Gastrocnemius medialis (tissue), 4 donors: ENCODE data around the gene MT1H. TPM values are rescaled to one million over a fixed set of nuclear protein-coding genes. Genes with fewer than 3 reads are reported as not detected.

Experiments used
- ATAC-seq, 2 donors: fragments of 150-250 bp; one replicate each; pipeline ENCODE4 v1.9.1; 2016
- DNase-seq, 2 donors: peaks; one replicate each; pipeline ENCODE4 v3.0.0-alpha.2; 2019
- H3K27ac ChIP-seq, 4 donors: fragments of 200-600 bp; sonication (generic); 1 replicate in 1 of 4; 2 replicates in 3 of 4; pipeline ENCODE4 v1.5.1; 2016 to 2018; ENCODE audit warnings: mild to moderate bottlenecking in 2 of 4, moderate library complexity in 1 of 4
- H3K27me3 ChIP-seq, 3 donors: fragments of 200-600 bp; sonication (generic) in 2 of 3; 1 replicate in 1 of 3; 2 replicates in 2 of 3; pipeline versions ENCODE4 v1.5.1 to v1.6.0; 2016 to 2019; ENCODE audit warnings: mild to moderate bottlenecking in 1 of 3, moderate library complexity in 1 of 3
- H3K36me3 ChIP-seq, 2 donors: fragments of 200-600 bp; sonication (generic) in 1 of 2; one replicate each; pipeline ENCODE4 v1.5.1; 2017 to 2018
- H3K4me1 ChIP-seq, 2 donors: fragments of 200-600 bp; sonication (generic) in 1 of 2; one replicate each; pipeline ENCODE4 v1.5.1; 2016 to 2017; ENCODE audit warnings: mild to moderate bottlenecking in 2 of 2
- H3K4me3 ChIP-seq, 4 donors: fragments of 200-600 bp; sonication (generic) in 3 of 4; 1 replicate in 1 of 4; 2 replicates in 3 of 4; pipeline ENCODE4 v1.5.1; 2016 to 2019; ENCODE audit warnings: mild to moderate bottlenecking in 2 of 4
- H3K9me3 ChIP-seq, 3 donors: fragments of 200-600 bp; sonication (generic) in 2 of 3; 1 replicate in 1 of 3; 2 replicates in 2 of 3; pipeline ENCODE4 v1.5.1; 2016 to 2019
- CTCF ChIP-seq, 5 experiments: fragments of 450-650 bp in 3 of 5; fragments of 200-600 bp in 2 of 5; sonication (generic) in 2 of 5; IDR thresholded peaks in 4 of 5; conservative IDR thresholded peaks in 1 of 5; 1 replicate in 4 of 5; 2 replicates in 1 of 5; pipeline ENCODE4 v1.5.1; 2016 to 2019; ENCODE audit warnings: antibody characterized with exemption in 5 of 5, mild to moderate bottlenecking in 3 of 5, moderate library complexity in 3 of 5
- POLR2A ChIP-seq, 2 donors: fragments of 450-650 bp; IDR thresholded peaks; one replicate each; pipeline ENCODE4 v1.6.1; 2017; ENCODE audit warnings: antibody characterized with exemption in 2 of 2, mild to moderate bottlenecking in 2 of 2, moderate library complexity in 2 of 2
- in situ Hi-C, 4 donors: fragments of 200-750 bp; cut with MboI; loops; one replicate each; pipeline versions ENCODE4 v1.15.0 to v1.8.0; 2017; ENCODE audit warnings: low sequenced_read_pairs in 4 of 4
- intact Hi-C: fragments of 100-400 bp; cut with DNase I; formaldehyde crosslinking; loops from one replicate; pipeline ENCODE4 v1.15.1; 2023; ENCODE audit warnings: low total_unique reads
- total RNA-seq, 4 donors: library from RNA; depleted of rRNA; stranded (reverse); fragments of >200 nt; gene quantifications; one replicate each; pipeline versions ENCODE4 v1.1.0 to v1.2.3, GENCODE V29; 2016

The MT1H gene
- total RNA-seq, 4 donors from 2014 or later = not detected

GRCh38 chr16:56632156-56632847 lies 37.3 kb upstream of the MT1H start, which contains the start of gene MT1M:
Gene MT1M (plus strand): TSS chr16:56632659. CDS start chr16:56632732, 73 bp downstream.
- Histone ChIP-seq H3K4me1 (peaks cover 5 to 8% of the 10 kb centered on the region in 2 donors), H3K27ac (peak within 1 kb of the TSS; percentile 74 to 80 (median 76)), H3K27me3 (peaks cover 0 to 6% (median 0%) of the 10 kb centered on the region in 3 donors), H3K36me3 (no peaks in the 10 kb centered on the region), H3K9me3 (no peaks in the 10 kb centered on the region), H3K4me3 (peak within 1 kb of the TSS; percentile 55 to 61 (median 60))
- DNase-seq (peak in 1 of 2 donors; percentile 48), ATAC-seq (peak; percentile 51 to 58)
- no peak for TF ChIP-seq CTCF (IDR thresholded peaks at IDR 0.05 in 4 of 5, conservative IDR thresholded peaks at IDR 0.05 in 1 of 5)
- peak; percentile 52 to 65 for TF ChIP-seq POLR2A (IDR thresholded peaks at IDR 0.05)
- intact Hi-C loops = no loop called here
- in situ Hi-C loops = no loop called here

- Histone ChIP-seq H3K27ac (peak overlapping the region; percentile 74 to 80 (median 76)), H3K27me3 (peaks cover 0 to 6% (median under 1%) of the 10 kb centered on the region in 3 donors), H3K4me1 (peaks cover 3 to 8% of the 10 kb centered on the region in 2 donors), H3K4me3 (peak overlapping the region; percentile 55 to 61 (median 60)), H3K36me3 (no peaks in the 10 kb centered on the region), H3K9me3 (no peaks in the 10 kb centered on the region)
- intact Hi-C loops (no loop called here), in situ Hi-C loops (no loop called here)
- no peak for ATAC-seq
- DNase-seq = no peak
- TF ChIP-seq CTCF (IDR thresholded peaks at IDR 0.05 in 4 of 5, conservative IDR thresholded peaks at IDR 0.05 in 1 of 5) = no peak
Observed at GRCh38 chr16:56632848-56633365, 36.7 kb upstream of the MT1H start.

GRCh38 chr16:56633535-56633934 lies 36.1 kb upstream of the MT1H start:
- in situ Hi-C loops = no loop called here
- H3K27me3 ChIP-seq = peaks cover 0 to 7% (median 6%) of the 10 kb centered on the region in 3 donors
- H3K27ac ChIP-seq = peak overlapping the region in 3 of 4 donors; percentile 74 to 76 (median 75)
- H3K4me1 ChIP-seq = peaks cover 4 to 9% of the 10 kb centered on the region in 2 donors
- ATAC-seq (no peak), DNase-seq (no peak)
- intact Hi-C loops = no loop called here
- no peaks in the 10 kb centered on the region for H3K36me3 ChIP-seq
- peak overlapping the region in 3 of 4 donors; percentile 59 to 61 (median 60) for H3K4me3 ChIP-seq
- no peaks in the 10 kb centered on the region for H3K9me3 ChIP-seq
- TF ChIP-seq POLR2A (IDR thresholded peaks at IDR 0.05) = no peak
- no peak for TF ChIP-seq CTCF (IDR thresholded peaks at IDR 0.05 in 4 of 5, conservative IDR thresholded peaks at IDR 0.05 in 1 of 5)

GRCh38 chr16:56634715-56635440 lies 34.7 kb upstream of the MT1H start:
- in situ Hi-C loops (no loop called here), intact Hi-C loops (no loop called here)
- Histone ChIP-seq H3K36me3 (no peaks in the 10 kb centered on the region), H3K27me3 (peaks cover 3 to 7% (median 6%) of the 10 kb centered on the region in 3 donors), H3K4me3 (peak overlapping the region in 1 of 4 donors; percentile 3), H3K9me3 (no peaks in the 10 kb centered on the region), H3K27ac (no peak overlapping the region), H3K4me1 (peaks cover 8 to 16% of the 10 kb centered on the region in 2 donors)
- DNase-seq (no peak), ATAC-seq (no peak)
- TF ChIP-seq POLR2A (IDR thresholded peaks at IDR 0.05) (no peak), CTCF (IDR thresholded peaks at IDR 0.05 in 4 of 5, conservative IDR thresholded peaks at IDR 0.05 in 1 of 5) (no peak)
